GM12878 (cell line): ENCODE measurements around the gene CILP2. TPM values are rescaled to one million over a fixed set of nuclear protein-coding genes. Genes with fewer than 3 reads are reported as not detected.

Experiments used
- ATAC-seq: fragments of 200-7000 bp; cut with Tn5 transposase; 3 replicates; pipeline ENCODE4 v1.9.1; 2020; ENCODE audit warnings: mild to moderate bottlenecking, moderate library complexity
- BruUV-seq: library from RNA; stranded (reverse); fragments of 400-500 nt; replicated peaks from 2 replicates; lab custom pipeline; 2021; lab: Mats Ljungman, UMichigan
- CTCF ChIA-PET: fragments of 300-600 bp; sonication (Branson Sonifier 250); formaldehyde crosslinking; extraction: SDS; loops from one replicate; lab custom pipeline; 2021; ENCODE audit warnings: inconsistent platforms; lab: Yijun Ruan, JAX
- POLR2A ChIA-PET: fragments of 350-600 bp; formaldehyde crosslinking; extraction: SDS; loops from one replicate; lab custom pipeline; 2021; ENCODE audit warnings: inconsistent platforms; lab: Charles Lee
- RAD21 ChIA-PET: fragments of 300-600 bp; sonication (Branson Sonifier 250); formaldehyde crosslinking; loops from one replicate; lab custom pipeline; 2023; ENCODE audit warnings: antibody characterized with exemption; ENCODE audit not compliant: unreplicated experiment; lab: Charles Lee
- SMC1A ChIA-PET: fragments of 300-600 bp; sonication (Branson Sonifier 250); formaldehyde crosslinking; loops from one replicate; lab custom pipeline; 2023; ENCODE audit not compliant: unreplicated experiment, uncharacterized antibody; lab: Charles Lee
- DNase-seq: peaks from one replicate; pipeline ENCODE4 v3.0.0-alpha.2; 2011; ENCODE audit warnings: low read depth, low spot score
- FAIRE-seq: peaks from 3 replicates; lab custom pipeline; 2011; peaks lifted over from hg19 to GRCh38; lab: Jason Lieb, UNC
- H2AFZ ChIP-seq: 2 replicates; pipeline ENCODE4 v1.6.0; 2011; ENCODE audit warnings: low read depth, low read length, control low read depth; ENCODE audit not compliant: control insufficient read depth
- H3K27ac ChIP-seq: 2 replicates; pipeline ENCODE4 v1.5.1; 2011; ENCODE audit warnings: control low read depth; ENCODE audit not compliant: control insufficient read depth, insufficient read depth
- H3K27me3 ChIP-seq, 2 experiments: replicated peaks in 1 of 2; 2 replicates each; pipeline versions ENCODE4 v1.6.0 to v1.6.1; 2011; ENCODE audit warnings: low read length in 1 of 2; ENCODE audit not compliant: control insufficient read depth in 2 of 2, insufficient read depth in 2 of 2
- H3K36me3 ChIP-seq, 2 experiments: 2 replicates each; pipeline ENCODE4 v1.5.1; 2011; ENCODE audit warnings: low read length in 1 of 2; ENCODE audit not compliant: control insufficient read depth in 2 of 2, insufficient read depth in 2 of 2
- H3K4me1 ChIP-seq: 2 replicates; pipeline ENCODE4 v1.6.1; 2011; ENCODE audit warnings: mild to moderate bottlenecking, low read length, moderate library complexity, mixed read lengths; ENCODE audit not compliant: control insufficient read depth, insufficient read depth
- H3K4me2 ChIP-seq: 2 replicates; pipeline ENCODE4 v1.6.0; 2011; ENCODE audit warnings: control low read depth; ENCODE audit not compliant: control insufficient read depth, insufficient read depth
- H3K4me3 ChIP-seq: fragments of 200-600 bp; sonication (generic); 2 replicates; pipeline ENCODE4 v1.5.1; 2016
- H3K79me2 ChIP-seq: 2 replicates; pipeline ENCODE4 v1.6.0; 2011; ENCODE audit warnings: low read length; ENCODE audit not compliant: control insufficient read depth, insufficient read depth
- H3K9ac ChIP-seq: 2 replicates; pipeline ENCODE4 v1.8.0; 2011; ENCODE audit warnings: low read length, control low read depth, mixed read lengths; ENCODE audit not compliant: control insufficient read depth, insufficient read depth
- H3K9me3 ChIP-seq: replicated peaks from 3 replicates; pipeline ENCODE4 v1.5.1; 2011; ENCODE audit warnings: mild to moderate bottlenecking, low read length; ENCODE audit not compliant: control insufficient read depth, insufficient read depth
- H4K20me1 ChIP-seq: 2 replicates; pipeline ENCODE4 v1.6.0; 2011; ENCODE audit not compliant: control insufficient read depth, insufficient read depth
- CUX1 ChIP-seq: IDR thresholded peaks from 2 replicates; pipeline ENCODE4 v1.6.1; 2012; ENCODE audit warnings: improper control_type of control experiment, low read depth, low read length; ENCODE audit not compliant: insufficient replicate concordance
- DPF2 ChIP-seq: fragments of 450-650 bp; IDR thresholded peaks from 2 replicates; pipeline ENCODE4 v1.6.1; 2017; ENCODE audit warnings: mild to moderate bottlenecking
- JUND ChIP-seq: IDR thresholded peaks from 2 replicates; pipeline ENCODE4 v1.6.1; 2012; ENCODE audit warnings: low read depth, mild to moderate bottlenecking, low read length, improper control_type of control experiment, moderate library complexity
- REST ChIP-seq: IDR thresholded peaks from 2 replicates; pipeline ENCODE4 v1.6.1; 2012; ENCODE audit warnings: mild to moderate bottlenecking, low read depth, low read length
- STAT1 ChIP-seq: fragments of 450-650 bp; conservative IDR thresholded peaks from 2 replicates; pipeline ENCODE4 v1.6.1; 2014; ENCODE audit warnings: antibody characterized with exemption, mild to moderate bottlenecking
- USF1 ChIP-seq: IDR thresholded peaks from 2 replicates; pipeline ENCODE4 v1.6.1; 2011; ENCODE audit warnings: borderline replicate concordance, low read depth, mild to moderate bottlenecking, moderate library complexity, mixed read lengths, low read length; ENCODE audit not compliant: insufficient read depth; ENCODE audit errors: extremely low read length
- ZNF592 ChIP-seq: fragments of 450-650 bp; IDR thresholded peaks from 2 replicates; pipeline ENCODE4 v1.6.1; 2017; ENCODE audit warnings: mild to moderate bottlenecking, moderate library complexity
- WGBS: methylation state at CpG from one replicate; pipeline ENCODE4 v1.1.6; 2016; ENCODE audit warnings: low lambda C conversion rate; ENCODE audit not compliant: insufficient replicate concordance, insufficient coverage; ENCODE audit errors: missing lambda C conversion rate; 5-methylcytosine and 5-hydroxymethylcytosine counted together
- in situ Hi-C: fragments of 300-500 bp; cut with MboI; formaldehyde crosslinking; loops from 9 replicates; pipeline ENCODE4 v1.14.3; 2018; ENCODE audit warnings: mixed read lengths
- intact Hi-C: fragments of 100-400 bp; cut with micrococcal nuclease; formaldehyde crosslinking; loops from one replicate; pipeline ENCODE4 v1.14.2; 2022; ENCODE audit not compliant: unreplicated experiment
- polyA plus RNA-seq, 11 experiments: library from polyadenylated mRNA; depleted of rRNA in 4 of 11; unstranded in 6 of 11; stranded (reverse) in 5 of 11; fragments of >200 nt; fragmentation: Nextera tagmentation in 4 of 11; fragmentation: Illumina TruSeq in 1 of 11; extraction: Ambion mirVana in 4 of 11; extraction: Trizol in 1 of 11; gene quantifications; 1 replicate in 1 of 11; 2 replicates in 10 of 11; pipeline versions ENCODE4 v1.2.1 to v1.2.3, GENCODE V29; 2011 to 2016; ENCODE audit warnings: inconsistent platforms in 2 of 11, missing spikeins in 2 of 11, low read depth in 1 of 11
- total RNA-seq, 4 experiments: library from RNA; depleted of rRNA in 3 of 4; stranded (reverse); fragments of >200 nt in 3 of 4; fragmentation: Illumina TruSeq in 1 of 4; extraction: Trizol in 1 of 4; gene quantifications; 2 replicates each; pipeline versions ENCODE4 v1.2.1 to v1.2.3, GENCODE V29; 2013 to 2021

Gene CILP2
- total and polyA plus RNA-seq, 10 of the 15 experiments (the other 5 are each of a cell fraction or from before 2014, with no cell fraction given), result 0.05 to 0.08 (median 0.06) TPM; not detected in 6

- intact Hi-C loops, result no loop called here
- in situ Hi-C loops, result loop anchor here (25.0 kb wide), 4 partner anchors 867 to 1492 kb away; partner anchors contain the start of genes ZNF66 and ZNF737
- ChIA-PET RAD21 (no interaction called here), SMC1A (no interaction called here), POLR2A (no interaction called here), CTCF (no interaction called here)
- no peak overlapping the region for H3K4me3 ChIP-seq
- H3K36me3 ChIP-seq, result no peaks in the 10 kb centered on the region
- H4K20me1 ChIP-seq, result no peaks in the 10 kb centered on the region
- FAIRE-seq (no peak), DNase-seq (no peak), ATAC-seq (no peak)
- no peak overlapping the region for H3K9ac ChIP-seq
- no peak overlapping the region for H3K4me2 ChIP-seq
- H3K4me1 ChIP-seq, result peaks cover 3% of the 10 kb centered on the region
- H3K27ac ChIP-seq, result no peak overlapping the region
- 83% methylated on average over 23 of the region's 23 CpGs for WGBS
- H3K27me3 ChIP-seq, result no peaks in the 10 kb centered on the region
- BruUV-seq, result no TSS peak
- no peak overlapping the region for H2AFZ ChIP-seq
- no peaks in the 10 kb centered on the region for H3K79me2 ChIP-seq
- no peaks in the 10 kb centered on the region; the same call in 2 of the 3 replicates for H3K9me3 ChIP-seq
- TF ChIP-seq CUX1 (no peak), STAT1 (no peak), ZNF592 (no peak), REST (no peak), USF1 (no peak), JUND (no peak), DPF2 (no peak)
These were observed 7.6 kb downstream of the CILP2 start for GRCh38 chr19:19545707-19546106.
